HG03378 (cell line): ENCODE measurements around the gene TMEM209.
"Not testable (repeated sequence)": the region's sequence is repeated elsewhere in the genome, so short reads cannot be mapped to it uniquely, and the experiment has no call there.

Experiments used
- ATAC-seq: cut with Tn5 transposase; IDR thresholded peaks from one replicate; pipeline ENCODE4 v1.9.1; 2021; ENCODE audit warnings: mild to moderate bottlenecking, moderate library complexity; ENCODE audit not compliant: unreplicated experiment

The TMEM209 gene

DNA sequence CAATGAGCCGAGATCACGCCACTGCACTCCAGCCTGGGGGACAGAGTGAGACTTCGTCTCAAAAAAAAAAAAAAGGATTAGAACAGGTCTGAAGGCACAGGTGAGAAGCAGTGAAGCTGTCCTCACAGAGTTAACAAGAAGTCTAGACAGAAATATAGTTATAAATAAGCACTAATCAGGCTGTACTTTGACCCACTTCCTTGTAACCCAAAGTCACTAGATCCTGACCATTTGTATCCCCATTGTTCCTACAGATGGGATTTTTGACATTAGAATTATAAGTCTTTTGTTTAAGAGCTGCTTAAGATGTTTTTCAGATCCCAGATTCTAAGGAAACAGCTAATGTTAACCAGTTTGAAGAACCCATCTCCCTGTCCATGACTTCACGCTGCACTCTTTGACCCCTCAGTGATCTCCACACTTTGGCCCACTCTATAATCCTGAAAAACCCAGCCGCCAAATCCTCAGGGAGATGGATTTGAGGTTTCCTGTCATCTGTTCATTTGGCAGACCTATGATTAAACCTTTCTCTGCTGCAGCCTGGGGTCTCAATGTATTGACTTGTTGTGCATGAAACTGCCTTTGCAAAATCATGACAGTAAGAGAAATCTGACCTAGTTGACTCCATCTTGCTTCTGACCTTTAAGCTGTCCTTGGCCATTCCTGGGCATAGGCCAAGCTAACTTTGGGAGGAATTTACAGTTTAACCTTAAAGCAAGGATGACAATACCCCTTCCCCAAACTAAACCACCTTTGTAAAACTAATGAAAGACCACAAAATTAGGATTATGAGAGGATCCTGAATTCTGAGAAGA is 13.8 kb upstream of the TMEM209 start:
- ATAC-seq: no peak

GRCh38 chr7:130216750-130217149 is 11.5 kb upstream of the TMEM209 start:
- no peak for ATAC-seq

- no peak for ATAC-seq
These were observed 10.8 kb upstream of the TMEM209 start for GRCh38 chr7:130216025-130216424.

DNA sequence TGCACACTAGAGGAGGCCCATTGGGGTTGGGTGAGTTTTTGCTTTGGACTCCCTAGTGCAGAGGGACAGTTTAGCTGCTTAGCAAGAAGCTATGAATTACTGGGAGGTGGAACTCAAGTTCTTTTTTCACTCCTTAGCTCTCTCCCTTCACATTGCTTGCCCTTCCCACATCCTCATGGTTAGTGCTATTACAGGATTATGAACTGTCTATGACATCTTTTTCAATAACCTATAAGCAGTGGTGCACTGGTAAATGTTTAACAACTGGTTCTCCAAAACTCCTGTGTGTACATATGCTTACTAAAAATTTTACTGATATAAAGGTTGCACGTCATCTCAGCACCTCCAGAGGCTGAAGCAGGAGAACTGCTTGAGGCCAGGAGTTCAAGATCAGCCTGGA is 8.6 kb upstream of the TMEM209 start:
- ATAC-seq: no peak

DNA sequence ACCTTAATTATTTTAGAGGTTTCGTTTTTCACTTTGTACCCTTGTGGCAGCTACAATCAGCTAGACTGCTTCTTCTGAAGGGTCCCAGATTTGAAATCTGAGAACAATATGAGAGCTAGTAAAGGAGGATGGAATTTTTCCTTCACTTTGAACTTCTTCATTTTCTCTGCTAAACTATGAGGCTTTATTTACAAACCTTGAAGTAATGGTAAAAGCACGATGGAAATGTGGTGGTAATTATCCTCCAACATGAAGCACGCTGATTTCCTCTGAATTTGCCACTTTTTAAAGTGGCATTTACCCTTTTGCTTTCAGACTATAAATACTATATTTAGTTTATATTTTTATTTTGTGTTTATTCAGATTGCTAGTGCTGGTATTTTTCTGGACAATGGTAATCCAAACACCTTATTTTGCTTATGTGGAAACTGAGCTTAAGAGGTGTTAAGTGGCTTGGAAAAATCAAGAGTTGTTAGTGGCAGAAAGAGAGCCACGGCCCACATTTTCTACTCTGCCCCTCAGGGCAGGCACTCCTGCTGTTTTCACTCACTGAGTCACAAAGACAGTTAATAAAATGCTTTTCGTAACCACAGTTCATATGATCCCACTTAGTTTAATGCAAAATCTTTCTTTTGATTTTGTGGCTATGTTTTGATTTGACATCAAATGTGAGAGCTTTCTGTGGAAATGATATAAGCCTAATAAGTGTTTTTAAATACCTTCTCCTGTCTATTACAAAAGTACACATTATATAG is 5.2 kb upstream of the TMEM209 start:
- no peak for ATAC-seq

GRCh38 chr7:130208516-130208915 is 3.3 kb upstream of the TMEM209 start:
- no peak for ATAC-seq

GRCh38 chr7:130207642-130208041 is 2.4 kb upstream of the TMEM209 start, which contains the start of gene SSMEM1:
SSMEM1 (plus strand) TSS chr7:130207860; CDS start chr7:130207911, 51 bp downstream.
- no peak for ATAC-seq

- ATAC-seq: no peak
These were observed 1.8 kb upstream of the TMEM209 start for GRCh38 chr7:130207033-130207432.

- no peak for ATAC-seq
These were observed 3.4 kb downstream of the TMEM209 start for GRCh38 chr7:130201796-130202195.

- ATAC-seq: no peak
These were observed 8.1 kb downstream of the TMEM209 start for GRCh38 chr7:130197094-130197493.

- no peak for ATAC-seq
These were observed 8.7 kb downstream of the TMEM209 start for GRCh38 chr7:130196476-130196875.

DNA sequence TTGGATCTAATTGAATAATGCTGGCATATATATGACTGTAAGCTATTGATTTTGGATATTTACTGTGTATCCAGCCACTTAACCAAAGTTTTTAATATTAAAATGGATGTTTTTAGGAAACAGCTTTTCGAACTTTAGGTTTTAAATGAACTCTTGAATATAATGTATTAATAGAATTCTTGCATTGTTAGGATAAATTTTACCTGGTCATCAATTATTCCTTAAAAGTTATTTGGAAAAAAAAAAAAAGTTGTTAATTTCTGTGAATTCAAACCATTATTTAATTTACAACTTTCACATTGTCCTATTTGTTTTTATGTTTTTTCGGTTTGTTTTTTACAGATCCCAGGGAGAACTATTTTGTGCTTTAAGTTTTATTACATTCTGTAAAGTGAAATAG is 9.8 kb downstream of the TMEM209 start:
- no peak for ATAC-seq

DNA sequence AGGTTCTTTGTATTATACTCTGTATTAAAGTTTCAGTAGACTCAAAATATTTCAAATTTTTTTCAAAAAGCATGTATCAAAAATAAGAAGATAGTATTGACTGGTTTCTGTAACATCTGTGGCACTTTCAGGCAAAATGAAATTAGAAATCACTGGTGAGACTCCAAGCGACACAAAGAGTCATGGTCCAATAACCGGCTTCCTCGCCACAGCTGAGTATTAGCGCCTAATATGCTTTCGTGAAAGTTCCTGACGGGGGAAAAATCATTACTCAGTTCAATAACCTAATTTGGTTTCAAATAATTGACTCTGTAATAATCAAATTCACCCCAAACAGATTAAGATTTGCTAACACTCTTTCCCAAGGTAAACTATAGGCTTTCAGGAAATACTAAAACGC is 13.4 kb downstream of the TMEM209 start:
- ATAC-seq: no peak

GRCh38 chr7:130189343-130189742 is 15.9 kb downstream of the TMEM209 start:
- no peak for ATAC-seq

GRCh38 chr7:130187360-130187759 is 17.8 kb downstream of the TMEM209 start:
- ATAC-seq: no peak

GRCh38 chr7:130184349-130184748 is 20.9 kb downstream of the TMEM209 start:
- ATAC-seq: not testable (repeated sequence)

- ATAC-seq: peak; percentile 69
These were observed 22.2 kb downstream of the TMEM209 start for GRCh38 chr7:130182990-130183389.

DNA sequence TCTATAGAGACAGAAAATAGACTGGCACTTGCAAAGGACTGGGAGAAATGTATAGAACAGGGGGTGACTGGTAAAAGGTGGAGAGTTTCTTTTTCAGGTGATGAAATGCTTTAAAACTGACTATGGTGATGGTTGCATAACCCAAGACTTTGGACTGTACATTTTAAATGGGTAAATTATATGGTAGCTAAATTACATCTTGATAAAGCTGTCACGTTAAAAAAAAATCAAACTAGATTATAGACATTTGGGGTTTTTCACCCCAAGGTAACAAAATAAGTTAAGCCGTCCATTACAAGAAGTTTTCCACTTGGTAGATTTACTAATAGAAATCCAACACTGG is 24.0 kb downstream of the TMEM209 start:
- no peak for ATAC-seq

DNA sequence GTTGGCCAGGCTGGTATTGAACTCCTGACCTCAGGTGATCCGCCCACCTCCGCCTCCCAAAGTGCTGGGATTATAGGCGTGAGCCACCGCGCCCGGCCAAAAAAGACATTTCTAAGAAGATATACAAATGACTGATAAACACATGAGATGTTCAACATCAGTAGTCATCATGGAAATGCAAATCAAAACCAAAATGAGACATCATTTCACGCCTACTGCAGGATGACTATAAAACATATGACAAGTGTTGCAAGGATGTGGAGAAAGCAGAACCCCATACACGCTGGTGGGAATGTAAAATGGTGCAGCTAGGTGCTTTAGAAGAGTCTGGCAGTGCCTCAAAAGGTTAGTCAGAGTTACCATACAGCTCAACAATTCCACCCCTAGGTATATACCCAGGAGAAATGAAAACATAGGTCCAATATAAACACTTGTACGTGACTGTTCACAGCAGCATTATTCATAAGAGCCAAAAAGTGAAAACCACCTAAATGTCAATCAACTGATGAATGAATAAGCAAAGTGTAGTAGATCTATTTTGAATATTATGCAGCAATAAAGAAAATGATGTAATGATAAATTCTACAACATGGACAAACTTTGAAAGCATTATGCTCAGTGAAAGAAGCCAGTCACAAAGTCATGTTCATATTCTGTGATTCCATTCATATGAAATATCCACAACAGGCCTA is 24.5 kb downstream of the TMEM209 start:
- ATAC-seq: no peak

DNA sequence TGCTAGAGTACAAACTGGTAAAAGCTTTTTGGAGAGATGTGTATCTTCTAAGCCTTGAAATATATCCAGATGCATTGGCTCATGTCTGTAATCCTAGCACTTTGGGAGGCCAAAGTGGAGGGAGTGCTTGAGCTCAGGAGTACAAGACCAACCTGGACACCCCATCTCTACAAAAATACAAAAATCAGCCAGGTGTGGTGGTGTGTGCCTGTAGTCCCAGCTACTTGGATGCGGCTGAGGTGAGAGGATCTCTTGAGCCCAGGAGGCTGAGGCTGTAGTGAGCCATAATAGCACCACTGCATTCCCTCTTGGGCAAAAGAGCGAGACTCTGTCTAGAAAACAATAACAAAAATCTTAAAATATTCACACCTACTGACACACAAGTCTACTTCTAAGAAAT is 25.6 kb downstream of the TMEM209 start:
- no peak for ATAC-seq

DNA sequence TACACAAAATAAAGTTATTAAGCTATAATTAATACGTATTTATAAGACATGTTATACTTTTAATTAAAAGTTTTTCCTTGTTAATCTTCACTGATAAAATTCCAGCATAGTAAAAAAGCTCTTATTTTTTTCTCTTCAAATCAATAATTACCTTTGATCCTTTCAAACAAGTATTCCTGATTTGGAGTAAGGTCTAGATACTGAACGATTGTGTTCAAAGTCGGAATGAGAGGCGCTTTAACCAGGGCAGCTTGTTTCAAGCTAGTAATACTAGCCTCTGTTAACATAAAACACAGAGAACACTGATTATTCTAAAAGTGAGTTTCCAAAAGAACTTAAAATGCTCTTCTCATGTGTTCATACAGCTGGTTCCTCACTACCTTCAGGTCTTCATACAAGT is 27.0 kb downstream of the TMEM209 start:
- no peak for ATAC-seq
